NCI-H2029 treated with DMSO at 0.1 percent for 48 hours (cell line): ENCODE data around the gene EXOSC10.

Experiments
- DNase-seq: peaks from one replicate; lab custom pipeline; 2025; lab: John Stamatoyannopoulos, UW

The EXOSC10 gene

DNA sequence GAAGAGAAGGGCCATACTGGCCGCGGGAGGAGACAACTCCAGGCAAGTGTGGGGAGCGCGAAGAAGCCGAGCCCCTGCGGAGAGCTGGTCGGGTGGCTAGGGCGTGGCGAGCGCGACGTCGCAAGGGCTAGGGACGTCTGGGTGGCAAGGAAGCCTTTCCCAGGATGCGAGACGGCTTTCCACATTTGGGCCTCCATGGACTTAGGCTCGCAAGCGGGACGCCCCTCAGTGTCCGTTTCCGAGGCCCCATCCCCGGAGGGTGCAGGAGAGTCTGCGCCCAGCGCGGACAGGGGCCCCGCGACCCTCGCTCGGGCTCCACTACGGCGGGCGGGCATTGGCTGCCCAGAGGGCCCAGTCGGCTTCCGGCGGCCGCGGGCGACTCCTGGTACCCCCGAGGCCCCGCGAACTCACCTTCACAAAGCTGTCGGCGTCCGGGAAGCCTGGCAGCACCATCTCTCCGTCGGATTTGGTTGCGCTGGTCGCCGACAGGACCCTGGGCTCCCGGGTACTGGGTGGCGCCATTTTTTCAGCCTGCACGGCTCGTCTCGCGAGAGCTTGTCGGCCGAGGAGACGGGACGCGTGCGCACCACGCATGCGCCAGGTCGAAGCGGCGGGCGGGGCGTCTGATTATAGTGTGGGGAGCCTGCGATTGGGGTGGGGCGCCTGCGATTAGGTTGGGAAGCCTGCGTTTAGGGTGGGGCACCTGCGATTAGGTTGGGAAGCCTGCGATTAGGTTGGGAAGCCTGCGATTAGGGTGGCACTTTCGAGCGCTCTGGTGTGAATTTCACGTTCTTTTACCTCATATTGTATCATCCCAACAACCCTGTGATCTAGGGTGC is at the start of gene EXOSC10:
EXOSC10 (minus strand) TSS at position 560 of the 839 bp plus-strand sequence; CDS start at position 522, 38 bp downstream.
- peak; percentile 25 for DNase-seq

DNA sequence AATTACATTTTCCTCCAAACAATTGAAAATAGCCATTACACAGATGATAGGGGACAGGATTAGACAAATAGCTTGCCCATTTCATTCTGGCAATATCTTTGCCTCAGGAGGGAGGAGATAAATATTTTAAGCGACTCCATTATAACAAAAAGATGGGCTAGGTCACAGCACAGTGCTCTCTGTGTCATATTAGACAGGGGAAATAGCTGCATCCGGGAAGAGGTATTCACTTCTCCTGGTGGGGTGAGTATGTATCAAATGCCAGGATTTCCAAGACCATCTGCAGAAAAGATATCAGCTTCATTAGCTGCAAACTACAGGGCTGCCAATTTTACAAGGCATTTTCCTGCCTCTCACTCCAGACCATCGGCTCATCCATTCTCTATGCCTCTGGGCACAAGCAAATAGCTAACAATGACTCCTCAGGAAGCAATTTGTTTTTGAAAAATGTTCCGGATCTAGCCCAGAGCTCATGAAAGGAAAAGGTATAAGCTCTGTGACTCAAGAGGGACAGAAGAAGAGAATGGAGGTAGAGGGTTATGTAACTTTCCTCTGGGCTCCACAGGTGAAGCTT is 47.6 kb upstream of the EXOSC10 start:
- no peak for DNase-seq

DNA sequence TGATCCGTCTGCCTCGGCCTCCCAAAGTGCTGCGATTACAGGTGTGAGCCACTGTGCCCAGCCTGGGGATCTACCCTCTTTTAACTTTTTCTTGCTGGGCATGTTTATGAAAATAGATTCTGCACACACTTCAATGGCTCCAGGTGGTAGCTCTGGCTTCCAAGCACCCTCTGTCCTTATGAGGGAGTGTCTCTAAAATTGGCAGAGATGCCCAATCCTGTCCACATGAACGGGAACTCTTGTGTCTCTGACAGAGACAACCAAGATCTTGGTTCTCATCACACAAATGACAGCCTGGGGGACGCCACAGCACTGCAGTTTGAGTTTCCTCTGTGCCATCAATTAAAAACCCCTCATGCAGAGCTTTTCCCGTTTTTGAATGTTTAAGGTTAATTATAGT is 46.1 kb upstream of the EXOSC10 start:
- DNase-seq, result no peak

DNA sequence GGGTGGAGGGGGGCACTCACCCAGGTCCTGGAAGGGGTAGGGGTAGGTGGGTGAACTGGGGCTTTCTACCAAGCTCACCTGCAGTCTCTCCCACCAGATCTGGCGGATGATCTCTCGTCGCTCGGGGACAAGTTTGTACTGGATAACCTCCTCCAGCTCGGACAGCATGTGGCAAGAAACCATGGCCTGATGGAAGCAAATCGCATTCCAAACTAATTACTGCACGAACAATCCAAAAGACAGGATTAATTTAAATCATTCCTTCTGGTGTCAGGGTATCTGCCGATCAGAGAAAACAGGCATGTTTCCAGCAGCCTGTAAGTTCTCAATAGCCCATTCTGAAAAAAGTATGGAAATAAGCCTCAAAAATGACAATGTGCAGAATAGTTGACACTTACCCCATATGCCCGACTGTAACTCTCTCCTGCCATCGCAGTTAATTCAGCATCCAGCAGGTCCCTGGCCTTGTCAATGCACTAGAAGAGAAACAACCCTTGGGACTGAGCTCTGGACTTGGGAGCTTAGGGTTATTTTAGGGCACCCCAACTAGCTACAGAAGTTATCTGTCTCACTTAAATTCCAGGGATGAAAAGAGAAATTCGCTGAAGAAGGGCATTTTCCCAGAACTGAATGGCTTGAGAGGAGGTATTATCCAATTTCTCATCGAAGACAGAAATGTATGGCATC is 45.0 kb upstream of the EXOSC10 start:
- DNase-seq, result no peak

DNA sequence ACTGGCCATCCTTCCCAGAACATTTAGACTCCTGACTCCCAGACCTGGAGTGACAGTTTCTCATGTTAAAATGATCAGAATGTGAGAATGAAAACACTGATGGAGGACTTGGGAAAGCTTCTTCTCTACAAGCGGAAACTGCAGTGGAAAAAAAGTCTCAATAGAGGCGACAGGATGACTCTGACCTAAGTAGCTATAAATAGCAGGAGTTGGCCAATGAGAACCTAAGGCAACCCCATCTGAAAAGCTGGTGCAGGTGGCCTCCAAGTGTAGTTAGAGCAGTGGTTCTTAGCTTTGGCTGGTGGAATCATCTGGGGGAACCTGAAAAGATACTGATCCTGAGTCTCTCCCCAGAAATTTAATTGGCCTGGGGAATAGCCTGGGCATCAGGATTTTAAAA is 44.2 kb upstream of the EXOSC10 start:
- no peak for DNase-seq

DNA sequence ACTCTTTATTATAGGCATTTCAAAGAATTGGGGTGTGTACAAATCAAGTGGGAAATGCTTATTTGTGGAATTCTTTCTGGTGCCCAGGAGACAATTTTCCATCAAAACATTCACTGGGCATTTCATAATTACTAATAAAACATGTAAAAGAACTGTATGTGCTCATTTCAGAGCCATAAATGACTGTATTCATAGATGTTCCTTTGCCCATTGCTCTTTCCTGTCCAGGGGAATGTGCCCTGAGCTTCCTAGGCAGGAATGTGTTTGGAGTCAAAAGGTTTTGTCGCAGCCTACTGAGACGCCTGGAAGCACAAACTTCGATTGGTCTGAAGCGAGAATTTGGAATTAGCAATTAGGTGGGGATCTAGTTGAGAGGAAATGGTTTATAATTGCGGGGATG is 43.7 kb upstream of the EXOSC10 start:
- DNase-seq, result no peak

DNA sequence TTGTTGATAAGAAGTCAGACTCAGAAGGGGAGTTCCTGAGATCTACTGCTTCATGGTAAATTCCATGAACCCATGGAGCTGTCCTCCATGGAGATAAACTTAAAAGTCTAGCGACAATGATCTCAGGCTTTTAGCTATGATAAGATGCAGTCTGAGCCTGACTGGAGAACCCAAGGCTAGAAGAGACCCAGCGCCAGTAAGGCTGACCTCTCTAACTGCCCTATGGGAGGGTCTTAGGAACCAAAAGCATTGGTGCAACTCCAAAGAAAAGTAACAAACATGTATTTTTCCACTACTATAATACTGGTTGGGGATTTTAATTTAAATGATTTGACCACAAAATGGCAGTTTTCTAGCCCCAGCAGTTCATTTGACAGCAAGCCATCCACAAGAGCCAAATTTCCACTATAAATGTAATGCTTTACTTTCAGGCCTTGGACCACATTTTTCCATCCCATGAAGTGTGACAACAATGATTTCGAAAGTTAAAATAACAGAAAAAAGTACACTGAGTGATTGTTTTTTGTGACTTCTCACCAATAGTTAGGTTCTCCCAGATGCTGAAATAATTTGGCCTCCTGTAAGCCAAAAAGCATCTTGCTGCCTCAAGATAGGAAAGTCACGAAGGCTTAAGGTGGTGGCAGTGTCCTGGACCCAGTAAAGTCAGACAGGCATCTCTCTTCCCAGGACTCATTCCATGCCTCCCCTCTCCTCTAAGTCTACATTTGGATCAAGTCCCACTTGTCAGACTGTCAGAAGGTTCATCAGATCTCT is 43.1 kb upstream of the EXOSC10 start:
- no peak for DNase-seq

DNA sequence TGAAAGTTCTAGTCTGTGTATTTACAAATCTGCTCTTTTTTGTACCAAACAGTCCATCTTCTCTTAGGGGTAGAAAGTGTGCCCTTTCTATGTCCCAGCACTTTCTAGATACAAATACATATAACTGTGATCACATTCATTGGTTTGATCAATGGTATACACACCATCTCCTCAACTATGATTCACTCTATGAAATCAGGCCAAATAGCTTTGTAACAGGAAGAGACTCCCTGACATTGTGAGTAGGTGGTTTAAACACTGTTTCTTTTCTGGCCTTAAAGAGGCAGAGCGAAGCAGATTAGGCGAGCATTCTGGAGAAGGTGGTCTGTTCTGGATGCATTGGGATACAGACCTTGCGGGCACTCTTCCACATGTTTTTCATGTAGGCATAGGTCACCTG is 39.3 kb upstream of the EXOSC10 start:
- DNase-seq, result no peak

DNA sequence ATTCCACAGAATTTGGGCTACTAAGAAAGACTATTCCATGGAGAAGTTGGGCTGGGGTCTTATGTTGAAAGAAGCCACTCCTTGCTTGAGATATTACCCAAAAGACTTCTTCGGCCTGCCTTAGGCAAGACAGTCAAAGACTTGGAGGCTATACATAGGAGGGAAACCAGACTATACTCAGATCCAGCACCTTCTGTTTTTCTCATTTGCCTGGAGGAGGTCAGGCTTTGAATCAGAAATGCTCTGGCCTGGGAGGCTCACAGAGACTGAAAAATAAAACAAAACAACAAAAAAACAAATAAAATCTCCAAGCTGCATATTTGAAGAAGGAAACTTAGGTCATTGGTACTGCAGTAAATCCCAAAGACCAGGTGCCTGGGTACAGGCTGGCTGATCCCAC is 38.4 kb upstream of the EXOSC10 start:
- DNase-seq, result no peak

DNA sequence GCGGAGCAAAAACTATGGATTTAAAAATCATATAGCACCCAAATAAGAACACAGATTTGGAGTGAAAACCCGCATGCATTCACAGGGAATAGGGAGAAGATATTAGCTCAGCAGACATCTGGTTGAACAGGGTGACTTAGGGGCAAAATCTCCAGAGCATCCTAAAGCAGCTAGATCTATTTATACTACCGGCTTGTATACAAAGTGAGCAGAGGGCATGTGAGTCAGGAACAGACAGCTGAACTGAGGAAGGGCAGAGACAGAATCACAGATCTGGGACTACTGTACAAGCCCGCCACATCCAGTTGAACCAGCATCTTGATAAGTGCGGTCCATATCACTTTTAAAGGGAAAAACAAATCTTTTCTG is 35.2 kb upstream of the EXOSC10 start:
- DNase-seq, result no peak

DNA sequence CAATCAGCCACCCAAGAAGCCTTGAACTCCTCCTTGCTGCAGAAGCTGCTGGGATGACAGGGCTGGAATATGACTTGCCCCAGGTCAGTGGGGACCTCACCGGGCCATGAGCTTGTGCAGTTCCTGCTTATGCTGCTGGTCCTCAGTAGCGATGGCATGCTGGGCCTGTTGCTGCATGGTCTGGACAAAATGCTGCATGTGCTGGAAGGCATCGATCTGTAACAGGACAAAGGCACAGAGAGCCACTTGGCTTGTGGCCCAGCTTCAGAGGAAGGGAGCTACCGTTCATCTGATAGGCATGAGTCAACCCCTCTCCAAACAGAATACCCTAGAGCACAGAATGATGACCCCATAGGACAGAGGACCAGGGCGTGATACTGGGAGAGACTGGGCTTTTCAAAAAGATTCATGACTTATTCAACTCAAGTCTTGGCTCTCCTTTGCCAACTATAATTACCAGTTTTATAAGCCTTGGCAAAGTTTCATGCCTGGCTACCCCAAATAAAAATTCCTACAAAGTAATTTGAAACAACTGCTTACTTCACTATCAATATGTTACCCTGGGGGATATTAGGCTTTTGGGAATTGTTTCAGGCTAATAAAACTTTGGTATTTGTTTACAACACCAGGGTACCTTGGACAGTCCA is 34.7 kb upstream of the EXOSC10 start:
- DNase-seq, result no peak

DNA sequence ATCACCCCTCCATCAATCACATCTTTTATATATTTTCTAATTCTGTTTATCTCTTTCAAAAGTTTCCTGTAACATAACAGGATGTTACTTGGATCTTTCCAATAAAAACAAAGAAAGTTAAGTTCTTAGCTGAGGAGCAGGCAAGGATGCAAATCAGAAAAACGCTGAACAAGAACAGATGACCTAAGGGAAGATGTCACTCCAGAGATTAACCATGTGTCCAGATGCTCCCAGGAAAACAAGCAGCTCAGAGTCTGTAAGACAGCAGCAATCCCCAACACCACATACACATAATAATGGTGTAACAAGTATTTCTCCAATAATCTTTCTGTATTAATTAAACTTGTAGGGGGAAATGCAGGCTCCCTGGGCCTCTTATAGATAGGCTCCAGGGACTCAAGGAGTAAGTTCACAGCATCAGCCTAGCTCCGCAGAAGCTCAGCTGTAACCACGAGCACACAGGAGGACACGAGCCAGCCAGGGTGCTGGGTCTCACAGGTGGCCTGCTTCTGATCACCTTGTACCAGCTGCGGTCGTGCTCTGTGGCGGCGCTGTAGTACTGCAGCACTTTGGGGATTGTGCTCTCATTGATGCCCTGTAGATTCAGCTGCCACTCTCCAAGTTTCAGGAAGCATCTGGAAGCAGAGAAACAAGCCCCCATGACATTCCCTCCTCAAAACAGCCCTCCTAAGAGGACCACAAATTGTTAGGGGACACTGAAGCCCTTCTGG is 33.1 kb upstream of the EXOSC10 start:
- no peak for DNase-seq

DNA sequence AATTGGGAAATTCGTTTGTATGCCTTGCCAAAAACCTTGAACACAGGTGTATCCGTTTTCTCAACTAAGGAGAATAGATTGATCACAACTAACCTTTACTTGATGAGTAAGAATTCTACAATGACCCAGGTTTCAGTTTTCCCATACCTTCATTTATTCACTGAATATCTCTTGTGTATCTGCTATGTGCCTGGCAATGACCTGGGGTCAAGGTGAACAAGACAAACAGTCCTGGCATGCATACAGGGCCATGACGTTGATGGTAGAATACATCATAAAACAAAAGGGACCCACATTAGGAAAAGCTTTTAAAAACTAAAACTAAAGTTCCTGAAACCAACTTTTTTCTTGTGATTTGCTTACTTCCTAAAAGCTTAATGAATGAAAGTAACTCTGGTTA is 32.1 kb upstream of the EXOSC10 start:
- DNase-seq, result no peak

DNA sequence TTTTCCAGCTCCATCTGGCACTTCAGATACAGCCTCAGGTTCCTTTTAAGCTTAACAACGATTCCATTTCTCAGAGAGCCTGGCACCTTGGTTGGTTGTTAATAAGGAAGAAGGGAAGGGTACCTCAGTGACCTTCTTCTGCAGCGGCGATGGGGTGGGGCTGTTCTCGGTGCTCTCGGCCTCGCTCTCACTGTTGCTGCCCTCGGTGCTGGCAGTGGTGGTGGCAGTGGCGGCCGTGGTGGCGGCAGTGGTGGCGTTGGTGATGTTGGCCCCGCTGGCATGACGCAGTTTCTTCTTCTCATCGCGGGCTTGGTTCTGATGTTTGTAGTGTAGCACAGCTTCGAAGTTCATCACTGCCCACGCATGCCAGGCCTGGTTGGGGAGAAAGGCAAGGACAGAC is 30.7 kb upstream of the EXOSC10 start:
- DNase-seq, result no peak

DNA sequence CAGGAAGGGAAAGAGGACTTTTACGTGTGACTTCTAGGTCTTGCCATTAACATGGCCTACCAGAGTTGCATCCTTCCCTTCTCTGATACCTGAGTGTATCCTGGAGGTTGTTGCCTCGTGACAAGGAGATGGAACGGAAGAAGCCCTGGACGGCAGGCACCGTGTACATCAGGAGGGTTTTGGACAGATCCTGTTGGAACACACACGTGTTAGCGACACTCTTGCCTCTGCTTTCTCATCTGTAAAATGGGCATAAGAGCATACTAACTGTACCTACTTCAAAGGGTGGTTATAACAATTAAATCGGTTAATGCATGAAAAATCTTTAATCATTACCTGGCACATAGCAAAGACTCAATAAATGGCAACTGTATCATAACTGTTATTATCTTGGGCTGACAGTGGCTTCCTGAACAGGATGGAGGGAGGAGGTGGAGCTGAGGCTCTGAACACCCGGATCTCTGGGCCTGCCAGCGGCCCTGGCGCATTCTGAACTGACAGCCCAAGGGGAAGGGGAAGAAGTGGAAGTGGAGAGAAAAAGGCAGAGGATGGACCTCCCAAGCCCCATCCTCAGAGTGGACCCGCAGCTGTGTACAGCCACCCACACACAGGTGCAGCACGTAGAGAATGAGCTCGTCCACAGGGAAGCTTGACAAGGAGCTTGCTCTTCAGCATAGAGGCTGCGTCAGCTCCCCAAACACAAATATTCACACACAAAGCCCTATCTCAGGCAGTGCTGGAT is 30.2 kb upstream of the EXOSC10 start:
- no peak for DNase-seq

DNA sequence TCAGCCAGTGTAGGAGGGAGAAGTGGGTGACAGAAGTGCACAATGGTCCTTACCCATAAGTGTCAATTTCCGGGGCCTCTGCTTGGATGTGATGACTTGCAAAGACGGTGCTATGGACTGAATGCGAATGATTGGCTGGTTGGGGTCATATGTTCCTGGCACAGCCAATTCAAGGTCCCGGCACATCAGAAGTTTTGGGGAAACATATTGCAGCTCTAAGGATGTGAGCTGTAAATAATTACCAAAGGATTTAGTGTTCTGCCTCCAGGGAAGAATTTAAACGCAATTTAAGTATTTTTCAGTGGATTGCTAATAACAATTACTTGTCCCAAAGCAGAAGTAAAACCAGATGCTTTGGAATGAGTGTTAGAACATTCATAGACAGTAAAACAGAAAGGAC is 26.9 kb upstream of the EXOSC10 start:
- no peak for DNase-seq

DNA sequence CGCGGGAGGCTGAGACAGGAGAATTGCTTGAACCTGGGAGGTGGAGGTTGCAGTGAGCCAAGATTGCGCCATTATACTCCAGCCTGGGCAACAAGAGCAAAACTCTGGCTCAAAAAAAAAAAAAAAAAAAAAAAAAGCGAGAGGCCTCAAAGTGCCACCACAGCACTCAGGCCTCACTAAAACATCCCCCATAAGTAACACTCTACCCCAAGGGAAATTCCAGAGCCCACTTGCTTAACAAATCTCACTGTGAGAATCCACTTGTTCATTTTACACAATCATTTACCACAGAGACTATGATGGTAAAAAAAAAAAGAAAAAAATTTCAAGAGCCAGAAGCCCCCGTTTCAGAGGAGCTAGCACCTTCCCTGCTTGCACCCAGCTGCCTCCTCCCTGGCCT is 26.3 kb upstream of the EXOSC10 start:
- no peak for DNase-seq

DNA sequence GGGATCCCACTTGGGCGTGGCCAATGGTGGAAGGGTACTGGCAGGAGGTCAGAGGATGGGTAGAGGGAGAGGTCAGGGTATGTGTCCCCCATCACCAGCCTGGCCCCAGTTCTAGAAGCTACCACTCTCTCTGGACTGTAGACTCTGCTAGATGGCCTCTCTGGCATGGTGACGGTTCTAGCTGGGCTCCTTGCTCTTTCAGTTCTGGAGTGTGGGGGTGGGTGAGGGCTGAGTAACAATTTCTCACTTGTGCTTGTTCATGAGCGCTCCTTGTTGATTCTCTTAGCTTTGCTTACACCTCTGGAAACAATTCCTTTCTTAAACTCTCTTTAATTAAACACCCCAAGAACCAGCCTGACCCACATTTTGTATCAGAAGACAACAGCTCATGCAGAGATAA is 25.3 kb upstream of the EXOSC10 start:
- DNase-seq, result no peak

DNA sequence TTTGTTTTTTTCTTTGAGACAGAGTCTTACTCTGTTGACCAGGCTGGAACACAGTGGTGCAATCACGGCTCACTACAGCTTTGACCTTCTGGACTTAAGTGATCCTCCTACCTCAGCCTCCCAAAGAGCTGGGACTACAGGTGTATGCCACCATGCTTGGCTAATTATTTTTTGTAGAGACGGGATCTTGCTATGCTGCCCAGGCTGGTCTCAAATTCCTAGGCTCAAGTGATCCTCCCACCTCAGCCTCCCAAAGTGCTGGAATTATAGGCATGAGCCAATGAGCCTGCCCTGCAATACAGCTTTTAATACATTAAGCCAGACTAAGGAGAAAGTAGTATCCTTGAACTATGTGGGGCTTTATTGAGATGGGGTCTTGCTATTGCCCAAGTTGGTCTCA is 16.6 kb upstream of the EXOSC10 start:
- no peak for DNase-seq

DNA sequence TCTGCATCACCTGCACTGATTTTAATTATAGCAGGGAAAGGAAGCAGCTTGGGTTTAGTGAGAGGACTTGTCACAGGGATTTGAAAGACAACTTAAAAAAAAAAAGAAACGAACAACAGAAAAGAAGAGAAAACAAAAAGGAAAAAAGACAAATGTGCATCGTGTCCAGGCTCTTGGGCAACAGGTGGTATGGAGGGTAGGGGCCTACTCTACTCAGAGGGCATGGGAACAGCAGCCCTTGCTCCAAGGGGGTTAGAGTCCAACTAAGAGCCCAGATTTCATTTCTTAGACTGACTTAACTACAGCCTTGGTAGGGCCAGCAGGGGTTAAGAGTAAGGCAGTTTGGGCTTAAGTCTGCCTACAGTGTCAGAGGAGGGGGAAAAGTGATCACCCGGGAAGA is 15.3 kb upstream of the EXOSC10 start:
- no peak for DNase-seq
